ENCODE data around the gene TMEM165. TPM values are rescaled to one million over a fixed set of nuclear protein-coding genes. Genes with fewer than 3 reads are reported as not detected.

TMEM165 gene
- total and polyA plus RNA-seq, 9 of the 15 experiments (the other 6 are each of a cell fraction or from before 2014, with no cell fraction given), result 21.3 to 145 (median 96.8) TPM

DNA sequence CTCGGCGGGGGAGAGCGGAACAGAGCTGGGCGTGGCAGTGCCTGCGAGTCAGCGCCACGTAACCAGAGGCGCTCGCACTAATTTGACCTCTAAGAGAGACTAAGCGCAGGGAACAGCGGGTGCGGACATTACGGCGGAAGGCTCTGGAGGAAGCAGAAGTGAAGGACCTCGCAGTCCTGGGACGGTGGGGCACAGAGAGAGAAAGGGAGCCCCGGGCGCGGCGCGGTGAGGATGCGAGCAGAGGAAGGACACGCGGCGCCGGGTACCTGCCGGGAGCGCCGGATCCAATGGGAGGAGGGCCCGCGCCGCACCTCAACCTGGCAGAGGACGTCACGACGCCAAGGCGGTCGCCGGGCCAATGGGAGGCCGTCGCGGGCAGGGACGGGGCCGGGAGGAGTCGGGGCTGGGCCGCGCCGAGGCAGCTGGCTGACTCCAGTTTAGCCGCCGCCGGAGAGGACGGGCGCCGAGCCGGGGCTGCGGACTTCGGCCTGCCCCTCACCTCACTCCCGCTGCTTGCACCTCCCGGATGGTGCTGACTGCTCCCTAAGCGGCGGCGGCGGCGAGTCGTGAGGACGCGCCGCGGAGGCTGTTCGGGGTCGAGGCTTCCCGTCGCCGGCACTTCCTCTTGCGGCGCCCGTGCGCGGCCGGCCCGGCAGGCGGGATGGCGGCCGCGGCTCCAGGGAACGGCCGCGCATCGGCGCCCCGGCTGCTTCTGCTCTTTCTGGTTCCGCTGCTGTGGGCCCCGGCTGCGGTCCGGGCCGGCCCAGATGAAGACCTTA lies at the start of gene TMEM165 (continued):
- TF ChIP-seq IRF2 (CRISPR knock-in tag; IDR thresholded peaks at IDR 0.05) (no peak), THRAP3 (IDR thresholded peaks at IDR 0.05; ENCODE audit: borderline replicate concordance) (no peak), NCOA1 (IDR thresholded peaks at IDR 0.05; ENCODE audit: low read depth) (no peak), ZNF124 (CRISPR knock-in tag; IDR thresholded peaks at IDR 0.05) (no peak), CHD4 (IDR thresholded peaks at IDR 0.05; ENCODE audit: insufficient read depth, insufficient replicate concordance, low read depth, low read length, poor library complexity, severe bottlenecking) (no peak), ETV6 (IDR thresholded peaks at IDR 0.05; ENCODE audit: borderline replicate concordance in 1 of 2, low read depth in 2 of 2, low read length in 1 of 2) (no peak), ETV6 (CRISPR knock-in tag; IDR thresholded peaks at IDR 0.05; ENCODE audit: borderline replicate concordance) (0 out of 2 replicates have a peak, but pooled peaks have one; percentile 41), MEF2A (IDR thresholded peaks at IDR 0.05; ENCODE audit: control insufficient read depth, low read depth, low read length) (no peak), MCM5 (IDR thresholded peaks at IDR 0.05; ENCODE audit: low read depth) (no peak), ZNF23 (CRISPR knock-in tag; IDR thresholded peaks at IDR 0.05) (no peak), ZKSCAN1 (IDR thresholded peaks at IDR 0.05; ENCODE audit: low read depth, low read length) (no peak), ZNF165 (CRISPR knock-in tag; IDR thresholded peaks at IDR 0.05; ENCODE audit: borderline replicate concordance) (no peak), SMAD4 (CRISPR knock-in tag; conservative IDR thresholded peaks at IDR 0.05) (no peak; the same call in 1 of the 2 replicates)
- TF ChIP-seq, protein P1, sequence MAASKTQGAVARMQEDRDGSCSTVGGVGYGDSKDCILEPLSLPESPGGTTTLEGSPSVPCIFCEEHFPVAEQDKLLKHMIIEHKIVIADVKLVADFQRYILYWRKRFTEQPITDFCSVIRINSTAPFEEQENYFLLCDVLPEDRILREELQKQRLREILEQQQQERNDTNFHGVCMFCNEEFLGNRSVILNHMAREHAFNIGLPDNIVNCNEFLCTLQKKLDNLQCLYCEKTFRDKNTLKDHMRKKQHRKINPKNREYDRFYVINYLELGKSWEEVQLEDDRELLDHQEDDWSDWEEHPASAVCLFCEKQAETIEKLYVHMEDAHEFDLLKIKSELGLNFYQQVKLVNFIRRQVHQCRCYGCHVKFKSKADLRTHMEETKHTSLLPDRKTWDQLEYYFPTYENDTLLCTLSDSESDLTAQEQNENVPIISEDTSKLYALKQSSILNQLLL (CRISPR knock-in tag; IDR thresholded peaks at IDR 0.05; ENCODE audit: borderline replicate concordance), result no peak
- TF ChIP-seq, protein P2, sequence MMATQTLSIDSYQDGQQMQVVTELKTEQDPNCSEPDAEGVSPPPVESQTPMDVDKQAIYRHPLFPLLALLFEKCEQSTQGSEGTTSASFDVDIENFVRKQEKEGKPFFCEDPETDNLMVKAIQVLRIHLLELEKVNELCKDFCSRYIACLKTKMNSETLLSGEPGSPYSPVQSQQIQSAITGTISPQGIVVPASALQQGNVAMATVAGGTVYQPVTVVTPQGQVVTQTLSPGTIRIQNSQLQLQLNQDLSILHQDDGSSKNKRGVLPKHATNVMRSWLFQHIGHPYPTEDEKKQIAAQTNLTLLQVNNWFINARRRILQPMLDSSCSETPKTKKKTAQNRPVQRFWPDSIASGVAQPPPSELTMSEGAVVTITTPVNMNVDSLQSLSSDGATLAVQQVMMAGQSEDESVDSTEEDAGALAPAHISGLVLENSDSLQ (IDR thresholded peaks at IDR 0.05), result peak; percentile 55; the same call in 1 of the 2 replicates
- TF ChIP-seq, protein P3, sequence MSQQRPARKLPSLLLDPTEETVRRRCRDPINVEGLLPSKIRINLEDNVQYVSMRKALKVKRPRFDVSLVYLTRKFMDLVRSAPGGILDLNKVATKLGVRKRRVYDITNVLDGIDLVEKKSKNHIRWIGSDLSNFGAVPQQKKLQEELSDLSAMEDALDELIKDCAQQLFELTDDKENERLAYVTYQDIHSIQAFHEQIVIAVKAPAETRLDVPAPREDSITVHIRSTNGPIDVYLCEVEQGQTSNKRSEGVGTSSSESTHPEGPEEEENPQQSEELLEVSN (IDR thresholded peaks at IDR 0.05; ENCODE audit: borderline replicate concordance in 1 of 2, extremely low read depth in 1 of 2, insufficient read depth in 1 of 2, insufficient read length in 1 of 2, low read depth in 1 of 2, low read length in 1 of 2, poor library complexity in 1 of 2, severe bottlenecking in 1 of 2), result peak in 1 of 2 experiments; percentile 91
- TF ChIP-seq, protein P4, sequence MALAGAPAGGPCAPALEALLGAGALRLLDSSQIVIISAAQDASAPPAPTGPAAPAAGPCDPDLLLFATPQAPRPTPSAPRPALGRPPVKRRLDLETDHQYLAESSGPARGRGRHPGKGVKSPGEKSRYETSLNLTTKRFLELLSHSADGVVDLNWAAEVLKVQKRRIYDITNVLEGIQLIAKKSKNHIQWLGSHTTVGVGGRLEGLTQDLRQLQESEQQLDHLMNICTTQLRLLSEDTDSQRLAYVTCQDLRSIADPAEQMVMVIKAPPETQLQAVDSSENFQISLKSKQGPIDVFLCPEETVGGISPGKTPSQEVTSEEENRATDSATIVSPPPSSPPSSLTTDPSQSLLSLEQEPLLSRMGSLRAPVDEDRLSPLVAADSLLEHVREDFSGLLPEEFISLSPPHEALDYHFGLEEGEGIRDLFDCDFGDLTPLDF (CRISPR knock-in tag; IDR thresholded peaks at IDR 0.05), result 0 out of 2 replicates have a peak, but pooled peaks have one; percentile 48
- TF ChIP-seq, protein P5, sequence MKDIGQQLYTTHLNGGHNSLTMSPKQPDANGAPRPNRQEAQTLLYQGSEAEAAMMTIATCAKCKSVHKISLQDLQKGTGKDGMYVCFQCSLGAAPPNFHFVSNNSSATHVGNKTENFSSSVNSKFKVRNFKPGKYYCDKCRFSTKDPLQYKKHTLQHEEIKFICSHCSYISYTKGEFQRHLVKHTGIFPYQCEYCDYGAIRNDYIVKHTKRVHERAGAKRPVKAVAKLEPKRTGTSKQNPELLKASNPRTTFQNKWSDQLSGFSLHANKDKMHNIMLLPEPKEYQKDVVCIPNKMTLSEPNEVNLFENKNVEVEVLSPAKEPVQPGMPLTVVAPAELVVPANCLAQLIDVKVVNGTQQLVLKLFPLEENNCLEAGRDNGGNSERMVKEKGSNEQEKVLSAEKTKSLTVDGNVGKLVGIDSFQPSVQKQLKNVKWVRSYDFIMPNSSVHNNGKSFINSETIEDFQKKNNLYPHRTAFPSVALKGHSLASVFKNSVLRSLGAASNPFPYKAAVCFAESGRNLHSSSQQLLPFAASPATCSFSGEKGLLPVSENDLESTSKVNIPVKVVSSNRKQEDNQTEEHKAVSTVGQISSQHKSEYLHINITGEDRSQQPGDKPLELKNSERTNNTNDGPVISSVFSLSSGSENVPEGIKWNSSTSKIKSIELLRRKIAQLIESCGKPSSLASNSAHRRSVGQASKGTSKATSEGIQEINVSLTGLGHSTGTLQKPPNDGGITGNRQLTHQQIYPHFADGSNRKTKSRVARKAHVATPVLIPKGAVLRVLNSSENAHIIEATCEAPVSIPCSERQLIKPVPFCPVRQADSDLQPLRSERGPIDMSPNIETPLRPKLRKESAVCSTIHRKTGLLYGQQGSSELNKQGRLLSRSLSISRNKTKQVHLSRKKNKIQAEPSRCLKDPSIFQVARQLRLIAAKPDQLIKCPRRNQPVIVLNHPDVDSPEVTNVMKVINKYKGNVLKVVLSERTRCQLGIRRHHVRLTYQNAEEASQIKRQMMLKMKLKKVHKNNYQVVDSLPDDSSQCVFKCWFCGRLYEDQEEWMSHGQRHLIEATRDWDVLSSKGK (CRISPR knock-in tag; IDR thresholded peaks at IDR 0.05), result no peak
